GM19452 (cell line): ENCODE data around the gene CEP162.
A peak's percentile ranks its signal among the peaks of the same experiment; 100 is the strongest.
"Not testable (repeated sequence)": the region's sequence is repeated elsewhere in the genome, so short reads cannot be mapped to it uniquely, and the experiment has no call there.

Experiments used
- ATAC-seq: cut with Tn5 transposase; IDR thresholded peaks from one replicate; pipeline ENCODE4 v1.9.1; 2021; ENCODE audit not compliant: unreplicated experiment

The CEP162 gene

GRCh38 chr6:84164328-84164727 lies 63.1 kb downstream of the CEP162 start:
- ATAC-seq, result not testable (repeated sequence)

GRCh38 chr6:84161190-84161589 lies 66.3 kb downstream of the CEP162 start:
- no peak for ATAC-seq

- ATAC-seq, result no peak
These were observed 71.1 kb downstream of the CEP162 start for GRCh38 chr6:84156306-84156705.

GRCh38 chr6:84151669-84152068 lies 75.8 kb downstream of the CEP162 start:
- ATAC-seq, result no peak

GRCh38 chr6:84150705-84151104 lies 76.7 kb downstream of the CEP162 start:
- peak; percentile 64 for ATAC-seq

GRCh38 chr6:84141521-84141920 lies 85.9 kb downstream of the CEP162 start:
- ATAC-seq, result no peak

- no peak for ATAC-seq
These were observed 88.1 kb downstream of the CEP162 start for GRCh38 chr6:84139311-84139710.

- no peak for ATAC-seq
These were observed 89.4 kb downstream of the CEP162 start for GRCh38 chr6:84137989-84138575.

GRCh38 chr6:84137051-84137375 lies 90.4 kb downstream of the CEP162 start:
- no peak for ATAC-seq

- no peak for ATAC-seq
These were observed 90.9 kb downstream of the CEP162 start for GRCh38 chr6:84136364-84137050.

- ATAC-seq, result no peak
These were observed 92.2 kb downstream of the CEP162 start for GRCh38 chr6:84135291-84135690.

- ATAC-seq, result not testable (repeated sequence)
These were observed 94.1 kb downstream of the CEP162 start for GRCh38 chr6:84133385-84133784.

GRCh38 chr6:84129588-84129987 lies 97.9 kb downstream of the CEP162 start:
- ATAC-seq, result not testable (repeated sequence)

- no peak for ATAC-seq
These were observed 104.3 kb downstream of the CEP162 start for GRCh38 chr6:84123186-84123585.

GRCh38 chr6:84119277-84119676 lies 108.2 kb downstream of the CEP162 start:
- ATAC-seq, result no peak

GRCh38 chr6:84118191-84118590 lies 109.3 kb downstream of the CEP162 start:
- no peak for ATAC-seq

GRCh38 chr6:84114933-84115594 lies 112.4 kb downstream of the CEP162 start:
- not testable (repeated sequence) for ATAC-seq

- not testable (repeated sequence) for ATAC-seq
These were observed 116.1 kb downstream of the CEP162 start for GRCh38 chr6:84111351-84111750.

GRCh38 chr6:84107495-84107894 lies 119.9 kb downstream of the CEP162 start:
- ATAC-seq, result no peak

GRCh38 chr6:84105215-84105924 lies 122.1 kb downstream of the CEP162 start:
- ATAC-seq, result not testable (repeated sequence)

GRCh38 chr6:84103029-84103428 lies 124.4 kb downstream of the CEP162 start:
- ATAC-seq, result no peak

- ATAC-seq, result no peak
These were observed 132.3 kb downstream of the CEP162 start for GRCh38 chr6:84095156-84095555.
